Small intestine (tissue), 7 donors: Measurements from ENCODE around the gene IHH. TPM values are rescaled to one million over a fixed set of nuclear protein-coding genes. Genes with fewer than 3 reads are reported as not detected.

ENCODE experiments used
- DNase-seq, 2 donors: peaks; one replicate each; pipeline versions ENCODE4 v3.0.0 to v3.0.0-alpha.2; 2013
- FAIRE-seq: peaks from 2 replicates; lab custom pipeline; 2012; peaks lifted over from hg19 to GRCh38; lab: Jason Lieb, UNC
- H3K27ac ChIP-seq, 3 donors: one replicate each; pipeline ENCODE4 v1.5.1; 2013; ENCODE audit warnings: low read length in 2 of 3, mild to moderate bottlenecking in 2 of 3, control low read depth in 1 of 3, inconsistent platforms in 1 of 3, low read depth in 1 of 3, moderate library complexity in 1 of 3
- H3K27me3 ChIP-seq, 3 donors: one replicate each; pipeline ENCODE4 v1.6.1; 2013; ENCODE audit warnings: low read length in 3 of 3, inconsistent platforms in 1 of 3; ENCODE audit not compliant: control insufficient read depth in 3 of 3, insufficient read depth in 3 of 3
- H3K36me3 ChIP-seq, 3 donors: one replicate each; pipeline ENCODE4 v1.6.1; 2013; ENCODE audit warnings: low read length in 3 of 3, inconsistent platforms in 1 of 3, low read depth in 1 of 3, mild to moderate bottlenecking in 1 of 3, moderate library complexity in 1 of 3; ENCODE audit not compliant: control insufficient read depth in 3 of 3, insufficient read depth in 2 of 3
- H3K4me1 ChIP-seq, 3 donors: one replicate each; pipeline ENCODE4 v1.6.1; 2013; ENCODE audit warnings: low read length in 2 of 3, inconsistent platforms in 1 of 3, low read depth in 1 of 3, mild to moderate bottlenecking in 1 of 3, moderate library complexity in 1 of 3; ENCODE audit not compliant: control insufficient read depth in 3 of 3, insufficient read depth in 2 of 3
- H3K4me3 ChIP-seq, 3 donors: one replicate each; pipeline ENCODE4 v1.5.1; 2013; ENCODE audit warnings: low read length in 3 of 3, control low read depth in 1 of 3, inconsistent platforms in 1 of 3, low read depth in 1 of 3, mild to moderate bottlenecking in 1 of 3, moderate library complexity in 1 of 3
- H3K9me3 ChIP-seq, 2 donors: one replicate each; pipeline ENCODE4 v1.6.1; 2013; ENCODE audit warnings: low read depth in 1 of 2, low read length in 1 of 2; ENCODE audit not compliant: control insufficient read depth in 2 of 2, insufficient read depth in 1 of 2
- WGBS, 3 donors: extraction: QIAGEN DNeasy Blood & Tissue Kit; methylation state at CpG; one replicate each; pipeline ENCODE4 v1.1.7; 2013; 5-methylcytosine and 5-hydroxymethylcytosine counted together
- polyA plus RNA-seq, 4 donors: library from polyadenylated mRNA; stranded (reverse) in 3 of 4; unstranded in 1 of 4; fragments of 200-250 nt in 3 of 4; fragments of 120-200 nt in 1 of 4; gene quantifications; one replicate each; pipeline versions ENCODE4 v1.2.1 to v1.2.3, GENCODE V29; 2013
- donor health status: healthy with polysubstance abuse.
- donor health status: control.
- donor health status: control.
- donor health status: Bipolar disorder and iron deficiency.
- donor health status: healthy.

IHH gene
- polyA plus RNA-seq, 4 donors, result 13.5 to 95.4 (median 29.1) TPM

DNA sequence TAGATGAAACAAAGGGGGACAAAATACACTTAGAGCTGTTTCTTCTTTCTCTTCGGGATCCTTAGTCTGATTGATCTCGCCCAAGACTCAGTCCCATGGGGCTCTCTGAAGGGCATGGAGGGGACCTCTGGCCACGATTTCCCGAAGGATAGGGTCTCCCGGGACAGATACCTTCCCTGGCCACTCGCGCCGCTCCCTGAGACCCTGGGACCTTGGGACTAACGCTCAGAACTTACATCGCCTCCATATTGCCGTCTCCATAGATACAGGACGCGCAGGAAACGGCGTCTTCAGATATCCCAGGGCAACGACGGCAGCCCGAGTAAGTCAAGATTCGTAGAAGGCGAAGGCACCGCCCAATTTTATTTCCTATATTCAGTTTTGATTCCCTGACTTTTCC is 19.5 kb downstream of the IHH start, which contains the start of gene CFAP65:
Gene CFAP65, minus strand, starts transcription at position 265 of the 400 bp plus-strand sequence. CDS start 2,468 bp downstream, outside the sequence.
- H3K4me3 ChIP-seq, result peak within 1 kb of the TSS in 1 of 3 donors; percentile 30

DNA sequence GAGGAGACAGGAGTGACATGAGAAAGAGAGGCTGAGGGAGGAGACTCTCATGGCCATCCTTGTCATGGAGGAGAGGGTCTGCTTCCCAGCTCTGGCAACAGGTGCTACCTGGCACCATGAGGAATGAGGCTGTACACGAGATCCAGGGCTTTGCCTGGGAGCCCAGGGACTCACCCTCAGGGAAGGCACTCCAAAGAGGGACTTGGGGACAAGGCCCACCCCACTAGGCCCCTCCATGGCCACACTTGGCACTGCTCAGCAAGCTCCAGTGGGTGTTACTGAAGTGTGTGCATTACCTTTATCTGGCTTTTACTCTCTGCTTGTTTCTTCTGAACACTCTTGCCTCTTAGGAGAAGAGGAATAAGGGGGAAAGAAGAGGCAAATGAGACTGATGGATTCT is 22.1 kb downstream of the IHH start:
- H3K4me3 ChIP-seq, result no peak overlapping the region
- WGBS, 3 donors, result 11 to 25% (median 23%) methylated on average over 1 of the region's 1 CpG
- no peaks in the 10 kb centered on the region for H3K9me3 ChIP-seq
- DNase-seq, result no peak
- no peaks in the 10 kb centered on the region for H3K36me3 ChIP-seq
- H3K27me3 ChIP-seq, result peaks cover 0 to 20% (median 0%) of the 10 kb centered on the region in 3 donors
- no peak for FAIRE-seq
- H3K4me1 ChIP-seq, result peaks cover 0 to 30% (median 0%) of the 10 kb centered on the region in 3 donors
- no peak overlapping the region for H3K27ac ChIP-seq

More for the DNA sequence above, 19.5 kb downstream of the IHH start, which contains the start of gene CFAP65:
- no peaks in the 10 kb centered on the region for H3K36me3 ChIP-seq
- H3K9me3 ChIP-seq, result no peaks in the 10 kb centered on the region
- no peak within 1 kb of the TSS for H3K27ac ChIP-seq
- H3K27me3 ChIP-seq, result peaks cover 0 to 22% (median 0%) of the 10 kb centered on the region in 3 donors
- 1 to 6% (median 2%) methylated on average over 21 of the region's 21 CpGs for WGBS, 3 donors
- H3K4me1 ChIP-seq, result peaks cover 0 to 30% (median 0%) of the 10 kb centered on the region in 3 donors
- no peak for FAIRE-seq
- peak; percentile 52 to 80 for DNase-seq

DNA sequence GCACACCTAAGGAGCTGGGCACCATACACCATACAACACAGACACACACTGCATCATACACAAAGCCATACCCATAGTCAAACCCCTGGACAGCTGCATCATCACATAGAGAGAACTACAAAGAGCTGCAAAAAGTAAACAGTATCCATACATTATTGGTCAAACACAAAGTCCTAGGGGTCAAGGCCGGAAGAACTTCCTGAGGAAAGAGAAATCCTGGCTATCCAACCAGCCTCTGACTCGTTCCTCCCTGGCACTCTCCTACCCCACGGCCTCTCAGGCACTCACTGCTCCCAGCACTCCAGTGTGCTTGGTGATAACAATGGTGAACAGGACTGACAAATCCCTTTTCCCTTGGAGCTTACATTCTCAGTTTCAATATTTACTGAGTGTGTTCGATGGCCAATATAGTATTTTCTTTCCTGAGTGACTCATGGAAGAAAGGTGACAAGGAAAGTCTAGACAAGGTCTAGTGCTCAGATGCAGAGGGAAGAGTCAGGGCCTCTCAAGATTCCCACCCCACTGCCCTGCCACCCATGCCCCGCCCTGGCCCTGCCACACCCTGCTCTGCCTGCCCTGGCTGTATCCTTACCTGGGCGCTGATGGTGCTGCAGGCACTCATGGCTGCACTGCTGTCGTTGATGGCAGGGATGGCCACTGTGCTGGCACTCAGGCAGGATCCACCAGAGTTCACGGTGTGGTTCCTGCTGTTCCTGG is 22.8 kb downstream of the IHH start:
- Histone ChIP-seq H3K36me3 (no peaks in the 10 kb centered on the region), H3K27me3 (peaks cover 0 to 19% (median 0%) of the 10 kb centered on the region in 3 donors), H3K27ac (no peak overlapping the region), H3K4me1 (peaks cover 0 to 25% (median 0%) of the 10 kb centered on the region in 3 donors), H3K9me3 (no peaks in the 10 kb centered on the region), H3K4me3 (no peak overlapping the region)
- no peak for FAIRE-seq
- DNase-seq, result peak; percentile 25 to 41
- 17 to 39% (median 25%) methylated on average over 8 of the region's 8 CpGs for WGBS, 3 donors

DNA sequence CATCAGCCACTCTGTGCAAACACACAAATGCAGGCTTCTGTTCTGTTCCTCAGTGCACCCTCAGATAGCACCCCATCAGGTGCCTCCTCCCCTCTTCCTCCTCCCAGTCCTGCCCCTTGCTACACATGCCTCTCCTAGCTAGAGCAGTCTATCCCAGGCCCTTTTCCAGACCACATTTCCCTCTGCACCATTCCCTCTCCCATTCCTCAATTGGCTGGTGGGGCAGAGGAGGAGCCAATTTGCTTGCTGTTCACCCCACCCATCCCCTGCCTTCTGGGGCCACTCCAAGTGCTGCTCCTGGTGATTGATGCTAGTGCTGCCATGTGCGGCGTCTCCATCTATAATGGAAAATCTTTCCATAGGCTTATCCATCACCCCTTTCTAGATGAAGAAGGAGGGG is 24.8 kb downstream of the IHH start:
- Histone ChIP-seq H3K27ac (no peak overlapping the region), H3K4me3 (no peak overlapping the region), H3K4me1 (peaks cover 0 to 8% (median 0%) of the 10 kb centered on the region in 3 donors), H3K9me3 (no peaks in the 10 kb centered on the region), H3K27me3 (peaks cover 0 to 12% (median 0%) of the 10 kb centered on the region in 3 donors), H3K36me3 (no peaks in the 10 kb centered on the region)
- DNase-seq (no peak), FAIRE-seq (no peak)
- WGBS, 3 donors, result 79 to 91% (median 90%) methylated on average over 2 of the region's 2 CpGs

DNA sequence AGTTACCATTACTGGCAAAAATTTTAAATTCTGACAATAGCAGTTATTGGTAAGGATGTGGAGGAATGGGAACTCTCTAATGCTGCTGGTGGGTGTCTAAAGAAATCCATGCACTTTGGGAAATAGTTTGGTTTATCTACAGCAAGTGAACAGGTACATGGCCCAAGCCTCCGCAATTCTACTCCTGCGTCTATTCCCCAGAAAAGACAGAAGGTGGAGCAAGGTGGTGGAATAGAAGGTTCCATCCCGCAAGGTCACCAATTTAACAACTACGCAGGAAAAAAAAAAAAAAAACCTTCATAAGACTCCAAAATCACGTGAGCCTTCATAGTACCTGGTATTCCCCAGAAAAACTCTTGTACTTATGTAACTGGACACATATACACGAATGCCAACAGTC is 25.9 kb downstream of the IHH start:
- FAIRE-seq (no peak), DNase-seq (peak in 1 of 2 donors; percentile 21)
- Histone ChIP-seq H3K27ac (no peak overlapping the region), H3K4me1 (peaks cover 0 to 7% (median 0%) of the 10 kb centered on the region in 3 donors), H3K27me3 (peaks cover 0 to 7% (median 0%) of the 10 kb centered on the region in 3 donors), H3K36me3 (no peaks in the 10 kb centered on the region), H3K4me3 (no peak overlapping the region), H3K9me3 (no peaks in the 10 kb centered on the region)
- WGBS, 3 donors, result 39 to 50% (median 47%) methylated on average over 6 of the region's 6 CpGs

DNA sequence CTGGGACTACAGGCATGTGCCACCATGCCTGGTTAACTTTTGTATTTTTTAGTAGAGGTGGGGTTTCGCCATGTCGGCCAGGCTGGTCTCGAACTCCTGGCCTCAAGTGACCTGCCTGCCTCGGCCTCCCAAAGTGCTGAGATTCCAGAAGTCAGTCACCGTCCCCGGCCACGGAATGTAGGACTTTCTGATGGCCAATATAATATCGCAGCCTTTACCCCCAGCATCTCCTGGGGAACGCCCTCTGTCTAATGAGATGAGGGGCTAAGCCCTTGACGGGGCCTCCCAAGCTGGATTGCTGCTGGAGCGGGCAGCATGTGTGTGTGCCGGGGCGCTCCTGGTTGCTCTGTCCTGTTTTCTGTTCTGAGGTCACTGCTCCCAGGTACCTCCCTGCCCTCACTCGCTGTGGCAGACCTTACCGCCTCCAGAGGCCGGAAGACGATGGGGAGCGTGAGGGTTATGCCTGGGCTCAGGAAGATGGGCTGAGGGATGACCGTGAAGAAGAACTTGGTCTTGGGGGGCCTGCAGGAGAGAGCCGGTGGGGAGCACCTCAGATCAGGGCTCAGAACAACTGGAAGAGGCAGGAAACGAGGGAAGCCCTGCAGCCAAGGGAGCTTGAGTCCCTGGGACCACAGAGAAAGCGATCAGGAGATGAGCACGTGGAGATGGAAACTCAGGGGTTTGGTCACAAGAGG is 28.5 kb downstream of the IHH start:
- 85 to 91% (median 88%) methylated on average over 23 of the region's 23 CpGs for WGBS, 3 donors

DNA sequence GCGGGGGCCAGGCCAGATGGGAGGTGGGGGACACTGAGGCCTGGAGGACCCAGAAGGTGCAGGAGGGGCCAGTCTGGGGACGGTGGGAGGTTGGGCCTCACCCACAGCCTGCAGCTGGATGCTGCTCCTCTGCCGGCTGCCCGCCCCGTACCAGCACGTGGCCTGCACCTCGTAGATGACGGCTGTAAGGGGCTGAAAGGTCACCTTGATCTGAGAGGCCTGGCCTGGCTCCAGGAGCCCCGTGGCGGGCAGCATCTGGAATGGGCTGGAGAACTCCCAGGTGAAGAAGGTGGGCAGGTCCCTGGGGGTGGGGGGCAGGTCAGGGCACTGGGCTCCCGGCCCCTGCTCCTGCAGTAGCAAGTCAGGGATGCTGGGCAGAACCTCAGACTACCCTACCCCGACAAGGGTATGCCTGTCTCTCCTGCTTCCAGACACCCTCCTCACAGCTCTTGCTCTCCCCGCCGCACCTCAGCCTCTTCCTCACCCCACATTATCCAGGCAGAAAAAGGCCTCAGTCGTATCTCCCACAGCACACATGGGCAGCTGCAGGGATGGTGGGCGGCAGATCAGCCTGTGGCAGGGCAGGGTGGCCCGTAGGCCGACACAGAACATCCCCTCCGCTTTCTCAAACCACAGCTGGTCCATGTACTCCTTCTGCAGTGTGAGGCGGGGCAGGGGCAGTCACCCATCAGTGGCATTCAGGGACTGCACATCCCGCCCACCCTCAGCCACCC is 29.5 kb downstream of the IHH start:
- FAIRE-seq (no peak), DNase-seq (no peak)
- H3K4me1 ChIP-seq, result peaks cover 0 to 2% (median 0%) of the 10 kb centered on the region in 3 donors
- H3K9me3 ChIP-seq, result no peaks in the 10 kb centered on the region
- WGBS, 3 donors, result 75 to 78% (median 78%) methylated on average over 21 of the region's 21 CpGs
- H3K27me3 ChIP-seq, result peaks cover 0 to 3% (median 0%) of the 10 kb centered on the region in 3 donors
- H3K27ac ChIP-seq, result no peak overlapping the region
- H3K36me3 ChIP-seq, result peaks cover 0 to 6% (median 0%) of the 10 kb centered on the region in 3 donors
- H3K4me3 ChIP-seq, result no peak overlapping the region

More for the DNA sequence above, 28.5 kb downstream of the IHH start:
- Histone ChIP-seq H3K4me3 (no peak overlapping the region), H3K27ac (no peak overlapping the region), H3K27me3 (peaks cover 0 to 3% (median 0%) of the 10 kb centered on the region in 3 donors), H3K4me1 (peaks cover 0 to 2% (median 0%) of the 10 kb centered on the region in 3 donors), H3K9me3 (no peaks in the 10 kb centered on the region), H3K36me3 (peaks cover 0 to 6% (median 0%) of the 10 kb centered on the region in 3 donors)
- no peak for DNase-seq
- FAIRE-seq, result no peak
